Measurements from ENCODE around the gene LGALS7B. TPM values are rescaled to one million over a fixed set of nuclear protein-coding genes. Genes with fewer than 3 reads are reported as not detected.
"Not testable (repeated sequence)": the region's sequence is repeated elsewhere in the genome, so short reads cannot be mapped to it uniquely, and the experiment has no call there.

Gene LGALS7B
- polyA plus RNA-seq, 1 of the 3 experiments (the other 2 are of a cell fraction): not detected

GRCh38 chr19:38780443-38780842 lies 8.6 kb upstream of the LGALS7B start:
- Histone ChIP-seq H3K27ac (ENCODE audit: low read depth in 2 of 2, low read length in 1 of 2) (no peak overlapping the region), H2AFZ (ENCODE audit: low read depth) (no peak overlapping the region), H3K4me1 (ENCODE audit: control insufficient read depth in 1 of 2, insufficient read depth in 2 of 2, low read depth in 1 of 2, low read length in 1 of 2) (no peaks in the 10 kb centered on the region), H3K9me3 (no peaks in the 10 kb centered on the region), H3K4me2 (no peak overlapping the region), H3K36me3 (replicated peaks in 1 of 2; ENCODE audit: control insufficient read depth in 1 of 2, insufficient read depth in 2 of 2, low read length in 1 of 2) (no peaks in the 10 kb centered on the region), H3K9ac (no peak overlapping the region), H3K4me3 (ENCODE audit: low read depth in 2 of 2, low read length in 1 of 2) (no peak overlapping the region), H3K27me3 (ENCODE audit: insufficient read depth) (no peaks in the 10 kb centered on the region), H4K20me1 (ENCODE audit: insufficient read depth) (no peaks in the 10 kb centered on the region), H3K9me2 (no peaks in the 10 kb centered on the region), H3K79me2 (ENCODE audit: insufficient read depth) (no peaks in the 10 kb centered on the region), H3F3A (replicated peaks; ENCODE audit: insufficient read depth) (no peaks in the 10 kb centered on the region)
- POLR2A ChIA-PET: no interaction called here
- no peak for TF ChIP-seq RFX5 (IDR thresholded peaks at IDR 0.05; ENCODE audit: low read length)
- WGBS (ENCODE audit: low lambda C conversion rate): 67% methylated on average over 7 of the region's 7 CpGs
- no peak for DNase-seq
- CTCF ChIA-PET: interaction anchor here (1.2 kb wide), 1 partner anchor 150 kb away, joined by 3 read pairs; the partner anchor contains the start of genes MRPS12 and SARS2

GRCh38 chr19:38781058-38781457 lies 7.9 kb upstream of the LGALS7B start:
- POLR2A ChIA-PET: no interaction called here
- no peaks in the 10 kb centered on the region for H3K79me2 ChIP-seq (ENCODE audit: insufficient read depth)
- H3K27ac ChIP-seq (ENCODE audit: low read depth in 2 of 2, low read length in 1 of 2): no peak overlapping the region
- H3F3A ChIP-seq (replicated peaks; ENCODE audit: insufficient read depth): no peaks in the 10 kb centered on the region
- 71% methylated on average over 7 of the region's 7 CpGs for WGBS (ENCODE audit: low lambda C conversion rate)
- CTCF ChIA-PET: interaction anchor here (1.2 kb wide), 1 partner anchor 149 kb away, joined by 3 read pairs; the partner anchor contains the start of genes MRPS12 and SARS2
- H3K36me3 ChIP-seq (replicated peaks in 1 of 2; ENCODE audit: control insufficient read depth in 1 of 2, insufficient read depth in 2 of 2, low read length in 1 of 2): no peaks in the 10 kb centered on the region
- H3K9ac ChIP-seq: no peak overlapping the region
- H3K9me3 ChIP-seq: no peaks in the 10 kb centered on the region
- no peak for TF ChIP-seq ELF1 (IDR thresholded peaks at IDR 0.05)
- TF ChIP-seq EP300 (IDR thresholded peaks at IDR 0.05; ENCODE audit: borderline replicate concordance in 1 of 2, low read depth in 1 of 2, low read length in 1 of 2): no peak
- TF ChIP-seq MXI1 (IDR thresholded peaks at IDR 0.05; ENCODE audit: low read depth, low read length): no peak
- H3K4me2 ChIP-seq: no peak overlapping the region
- DNase-seq: no peak
- no peak overlapping the region for H3K4me3 ChIP-seq (ENCODE audit: low read depth in 2 of 2, low read length in 1 of 2)
- no peaks in the 10 kb centered on the region for H3K4me1 ChIP-seq (ENCODE audit: control insufficient read depth in 1 of 2, insufficient read depth in 2 of 2, low read depth in 1 of 2, low read length in 1 of 2)
- H4K20me1 ChIP-seq (ENCODE audit: insufficient read depth): no peaks in the 10 kb centered on the region
- no peaks in the 10 kb centered on the region for H3K27me3 ChIP-seq (ENCODE audit: insufficient read depth)
- no peaks in the 10 kb centered on the region for H3K9me2 ChIP-seq
- no peak overlapping the region for H2AFZ ChIP-seq (ENCODE audit: low read depth)

GRCh38 chr19:38782212-38782611 lies 6.8 kb upstream of the LGALS7B start:
- H3K4me2 ChIP-seq; H3K79me2 ChIP-seq (ENCODE audit: insufficient read depth); H3K4me1 ChIP-seq (ENCODE audit: control insufficient read depth in 1 of 2, insufficient read depth in 2 of 2, low read depth in 1 of 2, low read length in 1 of 2); H3K27ac ChIP-seq (ENCODE audit: low read depth in 2 of 2, low read length in 1 of 2); POLR2A ChIA-PET; H3K4me3 ChIP-seq (ENCODE audit: low read depth in 2 of 2, low read length in 1 of 2); H3K27me3 ChIP-seq (ENCODE audit: insufficient read depth); H3K9me2 ChIP-seq; DNase-seq; H3F3A ChIP-seq (replicated peaks; ENCODE audit: insufficient read depth); H2AFZ ChIP-seq (ENCODE audit: low read depth); H3K9ac ChIP-seq; H3K36me3 ChIP-seq (replicated peaks in 1 of 2; ENCODE audit: control insufficient read depth in 1 of 2, insufficient read depth in 2 of 2, low read length in 1 of 2); H4K20me1 ChIP-seq (ENCODE audit: insufficient read depth); H3K9me3 ChIP-seq: not testable (repeated sequence)
- CTCF ChIA-PET: interaction anchor here (0.6 kb wide), 1 partner anchor 17 kb away, joined by 3 read pairs; no protein-coding TSS in a partner anchor
- WGBS (ENCODE audit: low lambda C conversion rate): 84% methylated on average over 13 of the region's 13 CpGs

GRCh38 chr19:38784224-38784623 lies 4.8 kb upstream of the LGALS7B start:
- Histone ChIP-seq H3K4me1 (ENCODE audit: control insufficient read depth in 1 of 2, insufficient read depth in 2 of 2, low read depth in 1 of 2, low read length in 1 of 2) (no peaks in the 10 kb centered on the region), H3F3A (replicated peaks; ENCODE audit: insufficient read depth) (no peaks in the 10 kb centered on the region), H3K79me2 (ENCODE audit: insufficient read depth) (no peaks in the 10 kb centered on the region), H4K20me1 (ENCODE audit: insufficient read depth) (no peaks in the 10 kb centered on the region), H3K27me3 (ENCODE audit: insufficient read depth) (no peaks in the 10 kb centered on the region), H3K27ac (ENCODE audit: low read depth in 2 of 2, low read length in 1 of 2) (no peak overlapping the region), H3K9me2 (no peaks in the 10 kb centered on the region), H3K36me3 (replicated peaks in 1 of 2; ENCODE audit: control insufficient read depth in 1 of 2, insufficient read depth in 2 of 2, low read length in 1 of 2) (no peaks in the 10 kb centered on the region), H3K9ac (no peak overlapping the region), H2AFZ (ENCODE audit: low read depth) (no peak overlapping the region), H3K4me3 (ENCODE audit: low read depth in 2 of 2, low read length in 1 of 2) (no peak overlapping the region), H3K9me3 (no peaks in the 10 kb centered on the region), H3K4me2 (no peak overlapping the region)
- TF ChIP-seq RAD21 (IDR thresholded peaks at IDR 0.05; ENCODE audit: low read length): no peak
- no peak for TF ChIP-seq MAX (IDR thresholded peaks at IDR 0.05; ENCODE audit: low read depth)
- no peak for TF ChIP-seq TCF12 (IDR thresholded peaks at IDR 0.05)
- no peak for TF ChIP-seq PBX3 (IDR thresholded peaks at IDR 0.05)
- no peak for TF ChIP-seq FOXJ3 (CRISPR knock-in tag; IDR thresholded peaks at IDR 0.05)
- no peak for TF ChIP-seq ZBTB33 (IDR thresholded peaks at IDR 0.05; ENCODE audit: borderline replicate concordance, low read depth)
- no peak for TF ChIP-seq GATA2 (CRISPR knock-in tag; IDR thresholded peaks at IDR 0.05)
- no peak for TF ChIP-seq IRF3 (IDR thresholded peaks at IDR 0.05; ENCODE audit: low read depth, low read length)
- ChIA-PET CTCF (no interaction called here), POLR2A (no interaction called here)
- DNase-seq: no peak
- 40% methylated on average over 3 of the region's 3 CpGs for WGBS (ENCODE audit: low lambda C conversion rate)

Data from SK-N-SH (cell line).